ENCODE results near the gene SRP68. TPM values are rescaled to one million over a fixed set of nuclear protein-coding genes. Genes with fewer than 3 reads are reported as not detected.

Gene SRP68
- polyA plus RNA-seq, 1 of the 3 experiments (the other 2 are of a cell fraction) = 76.8 TPM

DNA sequence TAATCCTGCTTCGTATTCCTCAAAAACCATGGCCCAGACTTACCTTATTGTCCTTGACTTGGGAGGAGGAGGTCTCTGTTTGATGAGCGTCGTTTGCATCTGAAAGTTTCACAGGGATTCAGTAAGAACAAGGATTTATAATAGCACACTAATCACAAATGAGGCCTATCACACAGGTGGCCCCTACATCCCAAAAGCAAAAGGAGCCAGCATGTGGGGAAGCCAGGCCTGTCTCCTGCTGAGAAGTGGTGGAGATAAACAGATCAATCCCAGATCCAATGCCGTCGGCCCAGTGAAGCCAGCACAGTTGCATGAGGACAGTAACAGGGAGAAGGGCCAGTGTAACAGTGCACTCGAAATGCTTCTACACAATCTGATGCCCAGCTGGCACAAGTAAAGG lies 31.9 kb downstream of the SRP68 start:
- Histone ChIP-seq H3K27ac (ENCODE audit: low read depth in 2 of 2, low read length in 1 of 2) (no peak overlapping the region), H2AFZ (ENCODE audit: low read depth) (no peak overlapping the region), H3K4me3 (ENCODE audit: low read depth in 2 of 2, low read length in 1 of 2) (no peak overlapping the region), H3K4me1 (ENCODE audit: control insufficient read depth in 1 of 2, insufficient read depth in 2 of 2, low read depth in 1 of 2, low read length in 1 of 2) (peaks cover 0 to 12% of the 10 kb centered on the region in 2 experiments; a peak in 1 of 4 replicates), H3K9ac (no peak overlapping the region), H3F3A (replicated peaks; ENCODE audit: insufficient read depth) (peaks cover 11% of the 10 kb centered on the region), H3K27me3 (ENCODE audit: insufficient read depth) (no peaks in the 10 kb centered on the region), H3K9me2 (no peaks in the 10 kb centered on the region), H3K36me3 (replicated peaks in 1 of 2; ENCODE audit: control insufficient read depth in 1 of 2, insufficient read depth in 2 of 2, low read length in 1 of 2) (peaks cover 62 to 72% of the 10 kb centered on the region in 2 experiments), H3K9me3 (no peaks in the 10 kb centered on the region), H4K20me1 (ENCODE audit: insufficient read depth) (no peaks in the 10 kb centered on the region), H3K4me2 (no peak overlapping the region), H3K79me2 (ENCODE audit: insufficient read depth) (no peaks in the 10 kb centered on the region)
- ChIA-PET POLR2A (interaction anchor here (0.7 kb wide), 1 partner anchor 41 kb away, joined by 3 read pairs; no protein-coding TSS in a partner anchor), CTCF (interaction anchor here (0.7 to 13.5 kb wide), 2 partner anchors 25 to 35 kb away, joined by 3 to 133 read pairs; no protein-coding TSS in a partner anchor)
- DNase-seq = no peak
- WGBS (ENCODE audit: low lambda C conversion rate) = 96% methylated on average over 6 of the region's 6 CpGs
- TF ChIP-seq, protein P1, sequence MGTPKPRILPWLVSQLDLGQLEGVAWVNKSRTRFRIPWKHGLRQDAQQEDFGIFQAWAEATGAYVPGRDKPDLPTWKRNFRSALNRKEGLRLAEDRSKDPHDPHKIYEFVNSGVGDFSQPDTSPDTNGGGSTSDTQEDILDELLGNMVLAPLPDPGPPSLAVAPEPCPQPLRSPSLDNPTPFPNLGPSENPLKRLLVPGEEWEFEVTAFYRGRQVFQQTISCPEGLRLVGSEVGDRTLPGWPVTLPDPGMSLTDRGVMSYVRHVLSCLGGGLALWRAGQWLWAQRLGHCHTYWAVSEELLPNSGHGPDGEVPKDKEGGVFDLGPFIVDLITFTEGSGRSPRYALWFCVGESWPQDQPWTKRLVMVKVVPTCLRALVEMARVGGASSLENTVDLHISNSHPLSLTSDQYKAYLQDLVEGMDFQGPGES (IDR thresholded peaks at IDR 0.05; ENCODE audit: low read depth, low read length) = no peak
- TF ChIP-seq JUND (IDR thresholded peaks at IDR 0.05) = no peak
- TF ChIP-seq YY1 (IDR thresholded peaks at IDR 0.05; ENCODE audit: low read depth) = no peak
- no peak for TF ChIP-seq EZH2phosphoT487 (IDR thresholded peaks at IDR 0.05; ENCODE audit: borderline replicate concordance, low read depth)
- TF ChIP-seq, protein P2, sequence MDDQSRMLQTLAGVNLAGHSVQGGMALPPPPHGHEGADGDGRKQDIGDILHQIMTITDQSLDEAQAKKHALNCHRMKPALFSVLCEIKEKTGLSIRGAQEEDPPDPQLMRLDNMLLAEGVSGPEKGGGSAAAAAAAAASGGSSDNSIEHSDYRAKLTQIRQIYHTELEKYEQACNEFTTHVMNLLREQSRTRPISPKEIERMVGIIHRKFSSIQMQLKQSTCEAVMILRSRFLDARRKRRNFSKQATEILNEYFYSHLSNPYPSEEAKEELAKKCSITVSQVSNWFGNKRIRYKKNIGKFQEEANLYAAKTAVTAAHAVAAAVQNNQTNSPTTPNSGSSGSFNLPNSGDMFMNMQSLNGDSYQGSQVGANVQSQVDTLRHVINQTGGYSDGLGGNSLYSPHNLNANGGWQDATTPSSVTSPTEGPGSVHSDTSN (IDR thresholded peaks at IDR 0.05) = no peak
- no peak for TF ChIP-seq NFIC (IDR thresholded peaks at IDR 0.05; ENCODE audit: borderline replicate concordance)
- TF ChIP-seq CHD2 (IDR thresholded peaks at IDR 0.05; ENCODE audit: low read length, partially characterized antibody) = no peak
- TF ChIP-seq GATA2 (CRISPR knock-in tag; IDR thresholded peaks at IDR 0.05) = no peak
- no peak for TF ChIP-seq RFX5 (IDR thresholded peaks at IDR 0.05; ENCODE audit: low read length)
- TF ChIP-seq FOXJ3 (CRISPR knock-in tag; IDR thresholded peaks at IDR 0.05) = no peak
- TF ChIP-seq SIN3A (IDR thresholded peaks at IDR 0.05; ENCODE audit: borderline replicate concordance, low read depth, low read length) = no peak
- TF ChIP-seq, protein P3, sequence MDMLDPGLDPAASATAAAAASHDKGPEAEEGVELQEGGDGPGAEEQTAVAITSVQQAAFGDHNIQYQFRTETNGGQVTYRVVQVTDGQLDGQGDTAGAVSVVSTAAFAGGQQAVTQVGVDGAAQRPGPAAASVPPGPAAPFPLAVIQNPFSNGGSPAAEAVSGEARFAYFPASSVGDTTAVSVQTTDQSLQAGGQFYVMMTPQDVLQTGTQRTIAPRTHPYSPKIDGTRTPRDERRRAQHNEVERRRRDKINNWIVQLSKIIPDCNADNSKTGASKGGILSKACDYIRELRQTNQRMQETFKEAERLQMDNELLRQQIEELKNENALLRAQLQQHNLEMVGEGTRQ (IDR thresholded peaks at IDR 0.05; ENCODE audit: borderline replicate concordance, low read depth, low read length) = no peak

DNA sequence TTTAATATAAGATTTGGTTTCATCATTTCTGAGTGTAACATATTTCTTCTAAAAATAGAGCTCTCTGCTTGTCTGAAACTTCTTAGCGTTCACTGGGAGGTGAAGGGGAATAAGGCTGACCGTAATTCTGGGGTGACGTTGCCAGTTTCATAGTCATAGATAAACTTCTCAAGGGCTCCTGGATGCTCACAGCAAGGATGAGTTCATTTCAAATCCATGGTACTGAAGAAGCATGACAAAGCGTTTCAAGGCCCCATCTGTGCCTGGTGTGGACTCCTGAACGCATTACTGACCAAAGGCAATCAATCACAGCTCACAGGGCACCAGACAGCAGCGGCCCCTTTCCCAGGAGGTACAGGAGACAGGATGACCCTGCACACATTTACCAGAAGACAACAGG lies 33.2 kb downstream of the SRP68 start:
- Histone ChIP-seq H3K4me1 (ENCODE audit: control insufficient read depth in 1 of 2, insufficient read depth in 2 of 2, low read depth in 1 of 2, low read length in 1 of 2) (peaks cover 0 to 12% of the 10 kb centered on the region in 2 experiments; a peak in 1 of 4 replicates), H3K9ac (no peak overlapping the region), H3K4me2 (no peak overlapping the region), H3K9me2 (no peaks in the 10 kb centered on the region), H2AFZ (ENCODE audit: low read depth) (no peak overlapping the region), H3K27ac (ENCODE audit: low read depth in 2 of 2, low read length in 1 of 2) (no peak overlapping the region), H3K79me2 (ENCODE audit: insufficient read depth) (no peaks in the 10 kb centered on the region), H3K9me3 (no peaks in the 10 kb centered on the region), H3K4me3 (ENCODE audit: low read depth in 2 of 2, low read length in 1 of 2) (no peak overlapping the region), H3K27me3 (ENCODE audit: insufficient read depth) (no peaks in the 10 kb centered on the region), H4K20me1 (ENCODE audit: insufficient read depth) (no peaks in the 10 kb centered on the region), H3F3A (replicated peaks; ENCODE audit: insufficient read depth) (peaks cover 11% of the 10 kb centered on the region), H3K36me3 (replicated peaks in 1 of 2; ENCODE audit: control insufficient read depth in 1 of 2, insufficient read depth in 2 of 2, low read length in 1 of 2) (peaks cover 51 to 60% of the 10 kb centered on the region in 2 experiments)
- TF ChIP-seq YY1 (IDR thresholded peaks at IDR 0.05; ENCODE audit: low read depth) = no peak
- TF ChIP-seq, protein P4, sequence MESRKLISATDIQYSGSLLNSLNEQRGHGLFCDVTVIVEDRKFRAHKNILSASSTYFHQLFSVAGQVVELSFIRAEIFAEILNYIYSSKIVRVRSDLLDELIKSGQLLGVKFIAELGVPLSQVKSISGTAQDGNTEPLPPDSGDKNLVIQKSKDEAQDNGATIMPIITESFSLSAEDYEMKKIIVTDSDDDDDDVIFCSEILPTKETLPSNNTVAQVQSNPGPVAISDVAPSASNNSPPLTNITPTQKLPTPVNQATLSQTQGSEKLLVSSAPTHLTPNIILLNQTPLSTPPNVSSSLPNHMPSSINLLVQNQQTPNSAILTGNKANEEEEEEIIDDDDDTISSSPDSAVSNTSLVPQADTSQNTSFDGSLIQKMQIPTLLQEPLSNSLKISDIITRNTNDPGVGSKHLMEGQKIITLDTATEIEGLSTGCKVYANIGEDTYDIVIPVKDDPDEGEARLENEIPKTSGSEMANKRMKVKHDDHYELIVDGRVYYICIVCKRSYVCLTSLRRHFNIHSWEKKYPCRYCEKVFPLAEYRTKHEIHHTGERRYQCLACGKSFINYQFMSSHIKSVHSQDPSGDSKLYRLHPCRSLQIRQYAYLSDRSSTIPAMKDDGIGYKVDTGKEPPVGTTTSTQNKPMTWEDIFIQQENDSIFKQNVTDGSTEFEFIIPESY (IDR thresholded peaks at IDR 0.05; ENCODE audit: borderline replicate concordance, low read depth) = no peak
- TF ChIP-seq GABPA (IDR thresholded peaks at IDR 0.05; ENCODE audit: low read depth) = no peak
- no peak for TF ChIP-seq EZH2phosphoT487 (IDR thresholded peaks at IDR 0.05; ENCODE audit: borderline replicate concordance, low read depth)
- TF ChIP-seq GATA2 (CRISPR knock-in tag; IDR thresholded peaks at IDR 0.05) = no peak
- no peak for TF ChIP-seq CHD2 (IDR thresholded peaks at IDR 0.05; ENCODE audit: low read length, partially characterized antibody)
- TF ChIP-seq, protein P5, sequence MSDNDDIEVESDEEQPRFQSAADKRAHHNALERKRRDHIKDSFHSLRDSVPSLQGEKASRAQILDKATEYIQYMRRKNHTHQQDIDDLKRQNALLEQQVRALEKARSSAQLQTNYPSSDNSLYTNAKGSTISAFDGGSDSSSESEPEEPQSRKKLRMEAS (IDR thresholded peaks at IDR 0.05; ENCODE audit: low read depth) = no peak
- TF ChIP-seq SIN3A (IDR thresholded peaks at IDR 0.05; ENCODE audit: borderline replicate concordance, low read depth, low read length) = no peak
- TF ChIP-seq, protein P6, sequence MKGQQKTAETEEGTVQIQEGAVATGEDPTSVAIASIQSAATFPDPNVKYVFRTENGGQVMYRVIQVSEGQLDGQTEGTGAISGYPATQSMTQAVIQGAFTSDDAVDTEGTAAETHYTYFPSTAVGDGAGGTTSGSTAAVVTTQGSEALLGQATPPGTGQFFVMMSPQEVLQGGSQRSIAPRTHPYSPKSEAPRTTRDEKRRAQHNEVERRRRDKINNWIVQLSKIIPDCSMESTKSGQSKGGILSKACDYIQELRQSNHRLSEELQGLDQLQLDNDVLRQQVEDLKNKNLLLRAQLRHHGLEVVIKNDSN (IDR thresholded peaks at IDR 0.05; ENCODE audit: borderline replicate concordance, low read depth) = no peak
- TF ChIP-seq TCF12 (IDR thresholded peaks at IDR 0.05) = no peak
- no peak for TF ChIP-seq RFX5 (IDR thresholded peaks at IDR 0.05; ENCODE audit: low read length)
- WGBS (ENCODE audit: low lambda C conversion rate) = 91% methylated on average over 6 of the region's 6 CpGs
- no peak for DNase-seq
- ChIA-PET POLR2A (no interaction called here), CTCF (interaction anchor here (1.2 to 13.5 kb wide), 4 partner anchors 10 to 34 kb away, joined by 3 to 133 read pairs (median 8); no protein-coding TSS in a partner anchor)
